SK-N-MC (cell line): ENCODE results near the gene ZNF516.
"Not testable (repeated sequence)": the region's sequence is repeated elsewhere in the genome, so short reads cannot be mapped to it uniquely, and the experiment has no call there.

Experiments used
- DNase-seq: peaks from one replicate; pipeline ENCODE4 v3.0.0-alpha.2; 2011; ENCODE audit warnings: low read depth, low spot score
- H3K27ac ChIP-seq: fragments of 200-600 bp; sonication (generic); 2 replicates; pipeline ENCODE4 v1.5.1; 2016; ENCODE audit warnings: mixed run types
- H3K36me3 ChIP-seq: fragments of 200-600 bp; sonication (generic); 2 replicates; pipeline ENCODE4 v1.6.1; 2017; ENCODE audit warnings: antibody characterized with exemption, low read length, mixed read lengths; ENCODE audit not compliant: insufficient read depth
- H3K4me3 ChIP-seq: fragments of 200-600 bp; sonication (generic); 2 replicates; pipeline ENCODE4 v1.5.1; 2016
- H3K9ac ChIP-seq: fragments of 200-600 bp; sonication (generic); 2 replicates; pipeline ENCODE4 v1.8.0; 2017; ENCODE audit warnings: mixed run types, mixed read lengths; ENCODE audit not compliant: insufficient read length
- H3K9me3 ChIP-seq: fragments of 200-600 bp; sonication (generic); 2 replicates; pipeline ENCODE4 v1.6.1; 2017; ENCODE audit warnings: low read depth, mild to moderate bottlenecking, antibody characterized with exemption, low read length, moderate library complexity, mixed read lengths
- EZH2 ChIP-seq: fragments of 200-600 bp; sonication (generic); IDR thresholded peaks from one replicate; pipeline ENCODE4 v1.6.1; 2017; ENCODE audit warnings: antibody characterized with exemption
- FOXP2 ChIP-seq: optimal IDR thresholded peaks from 2 replicates; pipeline ENCODE3; 2011; ENCODE audit warnings: mild to moderate bottlenecking, moderate library complexity; ENCODE audit not compliant: insufficient read depth; ENCODE audit errors: extremely low read length, control extremely low read depth
- POLR2AphosphoS5 ChIP-seq: IDR thresholded peaks from 2 replicates; pipeline ENCODE4 v1.6.1; 2012; ENCODE audit warnings: mild to moderate bottlenecking, low read depth, low read length, borderline replicate concordance

The ZNF516 gene

GRCh38 chr18:76475450-76476194 is 19.4 kb downstream of the ZNF516 start:
- no peak overlapping the region for H3K9ac ChIP-seq
- peak overlapping the region; percentile 79; the same call in 1 of the 2 replicates for H3K27ac ChIP-seq
- TF ChIP-seq POLR2AphosphoS5 (no peak), FOXP2 (no peak), EZH2 (no peak)
- H3K4me3 ChIP-seq, result 0 out of 2 replicates have a peak overlapping the region, but pooled peaks have one; percentile 9
- no peaks in the 10 kb centered on the region for H3K9me3 ChIP-seq
- H3K36me3 ChIP-seq, result no peaks in the 10 kb centered on the region; the same call in 1 of the 2 replicates
- no peak for DNase-seq

GRCh38 chr18:76474824-76475223 is 20.2 kb downstream of the ZNF516 start:
- no peak for DNase-seq
- Histone ChIP-seq H3K9ac (no peak overlapping the region), H3K27ac (peak overlapping the region; percentile 31; the same call in 1 of the 2 replicates), H3K36me3 (no peaks in the 10 kb centered on the region; the same call in 1 of the 2 replicates), H3K4me3 (0 out of 2 replicates have a peak overlapping the region, but pooled peaks have one; percentile 9), H3K9me3 (no peaks in the 10 kb centered on the region)
- TF ChIP-seq FOXP2 (no peak), POLR2AphosphoS5 (no peak), EZH2 (no peak)

GRCh38 chr18:76473521-76473920 is 21.5 kb downstream of the ZNF516 start:
- H3K9ac ChIP-seq, H3K27ac ChIP-seq, H3K9me3 ChIP-seq, H3K36me3 ChIP-seq, H3K4me3 ChIP-seq, DNase-seq: not testable (repeated sequence)

- no peak for DNase-seq
- no peaks in the 10 kb centered on the region; the same call in 1 of the 2 replicates for H3K36me3 ChIP-seq
- H3K27ac ChIP-seq, result no peak overlapping the region
- H3K9me3 ChIP-seq, result no peaks in the 10 kb centered on the region
- no peak overlapping the region for H3K9ac ChIP-seq
- H3K4me3 ChIP-seq, result no peak overlapping the region
- TF ChIP-seq FOXP2, result no peak
- TF ChIP-seq EZH2, result no peak
- TF ChIP-seq POLR2AphosphoS5, result no peak
These were observed 22.2 kb downstream of the ZNF516 start for GRCh38 chr18:76472829-76473228.

DNA sequence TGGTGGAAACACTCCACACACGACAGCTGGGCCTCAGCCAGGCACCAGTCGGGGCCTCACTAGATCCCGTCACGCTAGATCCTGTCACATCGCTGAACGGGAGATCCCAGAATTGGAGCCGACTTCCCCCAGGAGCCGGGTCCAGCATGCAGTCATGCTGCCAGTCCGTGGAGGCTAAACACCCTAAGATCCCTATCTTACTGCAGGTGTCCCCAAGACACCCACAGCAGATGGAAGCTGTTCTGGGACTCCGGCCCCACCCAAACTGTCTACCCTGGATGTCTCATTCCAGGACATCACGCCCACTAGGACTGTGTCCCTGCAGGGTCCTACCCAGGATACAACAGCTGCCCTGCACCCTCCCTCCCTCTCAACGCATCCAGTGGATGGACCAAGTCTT is 23.4 kb downstream of the ZNF516 start:
- Histone ChIP-seq H3K36me3 (no peaks in the 10 kb centered on the region; the same call in 1 of the 2 replicates), H3K27ac (no peak overlapping the region), H3K9ac (no peak overlapping the region), H3K9me3 (no peaks in the 10 kb centered on the region), H3K4me3 (no peak overlapping the region)
- DNase-seq, result no peak
- TF ChIP-seq POLR2AphosphoS5 (no peak), EZH2 (no peak), FOXP2 (no peak)

GRCh38 chr18:76468345-76469304 is 26.4 kb downstream of the ZNF516 start:
- no peak overlapping the region for H3K27ac ChIP-seq
- H3K4me3 ChIP-seq, result no peak overlapping the region
- no peaks in the 10 kb centered on the region; the same call in 1 of the 2 replicates for H3K36me3 ChIP-seq
- DNase-seq, result no peak
- no peaks in the 10 kb centered on the region for H3K9me3 ChIP-seq
- H3K9ac ChIP-seq, result no peak overlapping the region
- TF ChIP-seq EZH2 (no peak), FOXP2 (no peak), POLR2AphosphoS5 (no peak)

DNA sequence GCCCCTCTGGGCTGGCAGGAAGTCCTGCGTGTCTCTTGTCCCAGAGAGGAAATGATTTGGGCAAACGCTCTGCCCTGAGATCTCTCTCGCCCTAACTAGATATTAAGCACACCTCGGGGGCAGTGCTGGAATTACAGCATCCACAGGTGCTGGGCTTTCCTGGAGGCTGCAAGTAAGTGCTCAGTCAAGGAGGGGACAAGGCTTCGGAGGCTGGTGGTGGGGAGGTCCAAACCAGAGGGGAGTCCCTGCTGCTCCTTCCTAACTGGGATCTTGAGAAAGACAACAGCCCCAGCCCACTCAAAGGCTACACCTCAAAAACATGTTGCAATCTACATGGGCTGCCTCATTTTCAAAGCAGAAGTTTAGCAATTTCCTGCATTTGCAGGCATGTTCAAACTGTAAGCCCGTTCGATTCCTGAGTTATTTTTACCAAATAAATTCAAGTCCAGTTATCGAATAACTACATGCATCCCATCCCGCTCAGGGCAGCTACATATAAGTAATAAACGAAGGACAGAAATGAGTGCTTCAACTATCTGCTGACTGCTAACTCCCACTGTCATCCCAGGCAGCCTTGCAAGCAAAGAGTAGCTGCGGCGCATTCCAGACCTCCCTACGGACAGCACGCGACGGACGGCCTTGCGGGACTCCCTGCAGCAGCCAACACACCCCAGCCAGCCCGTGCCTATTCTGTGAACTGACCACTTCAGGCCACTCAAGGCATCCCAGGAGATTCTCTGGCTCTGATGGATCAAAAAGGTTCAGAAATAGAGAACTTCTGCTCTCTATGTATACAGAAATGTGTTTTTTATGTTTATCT is 27.5 kb downstream of the ZNF516 start:
- TF ChIP-seq FOXP2 (no peak), POLR2AphosphoS5 (no peak)
- no peak for DNase-seq
- Histone ChIP-seq H3K9ac (no peak overlapping the region), H3K9me3 (no peaks in the 10 kb centered on the region), H3K4me3 (no peak overlapping the region), H3K27ac (no peak overlapping the region), H3K36me3 (no peaks in the 10 kb centered on the region; the same call in 1 of the 2 replicates)

GRCh38 chr18:76466410-76466991 is 28.5 kb downstream of the ZNF516 start:
- Histone ChIP-seq H3K36me3 (no peaks in the 10 kb centered on the region; the same call in 1 of the 2 replicates), H3K27ac (no peak overlapping the region), H3K4me3 (no peak overlapping the region), H3K9ac (no peak overlapping the region), H3K9me3 (no peaks in the 10 kb centered on the region)
- TF ChIP-seq EZH2, result no peak
- TF ChIP-seq POLR2AphosphoS5, result no peak
- TF ChIP-seq FOXP2, result no peak
- no peak for DNase-seq
